DMS 273 treated with DMSO at 0.1 percent for 48 hours (cell line): ENCODE data around the gene JUND.
"Not testable (repeated sequence)": the region's sequence is repeated elsewhere in the genome, so short reads cannot be mapped to it uniquely, and the experiment has no call there.

Source experiments
- DNase-seq: peaks from one replicate; lab custom pipeline; 2025; lab: John Stamatoyannopoulos, UW

Gene JUND

GRCh38 chr19:18281082-18282020 lies at the start of gene JUND:
JUND (minus strand) TSS chr19:18281622; CDS start chr19:18281484, 138 bp downstream.
- peak; percentile 91 for DNase-seq

- no peak for DNase-seq
Measured at GRCh38 chr19:18330868-18331267, 49.4 kb upstream of the JUND start.

- DNase-seq, result no peak
Measured at GRCh38 chr19:18329035-18329376, 47.6 kb upstream of the JUND start.

GRCh38 chr19:18328340-18329034 lies 47.1 kb upstream of the JUND start:
- DNase-seq, result peak; percentile 97

- DNase-seq, result no peak
Measured at GRCh38 chr19:18326772-18327171, 45.4 kb upstream of the JUND start.

- DNase-seq, result not testable (repeated sequence)
Measured at GRCh38 chr19:18324373-18324731, 42.9 kb upstream of the JUND start.

GRCh38 chr19:18322759-18323460 lies 41.5 kb upstream of the JUND start, which contains the start of gene LSM4:
LSM4 (minus strand) TSS chr19:18323076; CDS start chr19:18323020, 56 bp downstream.
- peak; percentile 95 for DNase-seq

GRCh38 chr19:18322318-18322758 lies 40.9 kb upstream of the JUND start:
- DNase-seq, result peak; percentile 13

- DNase-seq, result no peak
Measured at GRCh38 chr19:18321734-18322102, 40.3 kb upstream of the JUND start.

GRCh38 chr19:18320865-18321733 lies 39.7 kb upstream of the JUND start:
- DNase-seq, result no peak

- DNase-seq, result no peak
Measured at GRCh38 chr19:18319591-18320135, 38.2 kb upstream of the JUND start.

GRCh38 chr19:18317961-18318800 lies 36.8 kb upstream of the JUND start:
- DNase-seq, result no peak

- DNase-seq, result no peak
Measured at GRCh38 chr19:18313398-18313797, 32.0 kb upstream of the JUND start.

- no peak for DNase-seq
Measured at GRCh38 chr19:18312092-18312534, 30.7 kb upstream of the JUND start.

- DNase-seq, result no peak
Measured at GRCh38 chr19:18311502-18312091, 30.2 kb upstream of the JUND start.

GRCh38 chr19:18310966-18311365 lies 29.5 kb upstream of the JUND start:
- no peak for DNase-seq

- no peak for DNase-seq
Measured at GRCh38 chr19:18310118-18310909, 28.9 kb upstream of the JUND start.

GRCh38 chr19:18309525-18310064 lies 28.2 kb upstream of the JUND start:
- DNase-seq, result no peak

- no peak for DNase-seq
Measured at GRCh38 chr19:18308948-18309325, 27.5 kb upstream of the JUND start.
